NCI-H2081 treated with DMSO at 0.1 percent for 48 hours (cell line): Measurements from ENCODE around the gene RIPK3.

Experiments
- DNase-seq: peaks from one replicate; lab custom pipeline; 2025; lab: John Stamatoyannopoulos, UW

The RIPK3 gene

GRCh38 chr14:24321212-24321975 lies 18.4 kb downstream of the RIPK3 start:
- DNase-seq, result no peak

GRCh38 chr14:24317141-24317928 lies 22.5 kb downstream of the RIPK3 start:
- DNase-seq, result no peak

- DNase-seq, result no peak
These were observed 23.2 kb downstream of the RIPK3 start for GRCh38 chr14:24316597-24316950.

- DNase-seq, result no peak
These were observed 23.8 kb downstream of the RIPK3 start for GRCh38 chr14:24315807-24316596.

GRCh38 chr14:24315243-24315806 lies 24.5 kb downstream of the RIPK3 start:
- no peak for DNase-seq

- DNase-seq, result no peak
These were observed 25.2 kb downstream of the RIPK3 start for GRCh38 chr14:24314377-24315193.

GRCh38 chr14:24313913-24314312 lies 25.9 kb downstream of the RIPK3 start:
- no peak for DNase-seq

- no peak for DNase-seq
These were observed 26.9 kb downstream of the RIPK3 start for GRCh38 chr14:24312736-24313507.

GRCh38 chr14:24311837-24312615 lies 27.8 kb downstream of the RIPK3 start:
- no peak for DNase-seq

GRCh38 chr14:24310646-24311604 lies 28.9 kb downstream of the RIPK3 start, which contains the start of gene LTB4R:
LTB4R (plus strand) TSS chr14:24311502; CDS start chr14:24315652, 4,150 bp downstream.
- DNase-seq, result no peak

GRCh38 chr14:24310265-24310645 lies 29.5 kb downstream of the RIPK3 start:
- no peak for DNase-seq

- DNase-seq, result no peak
These were observed 30.1 kb downstream of the RIPK3 start, which contains the start of gene LTB4R2 for GRCh38 chr14:24309538-24310264. LTB4R2 (plus strand) TSS chr14:24310140; CDS start chr14:24310665, 525 bp downstream.

GRCh38 chr14:24308342-24309124 lies 31.3 kb downstream of the RIPK3 start:
- no peak for DNase-seq

- no peak for DNase-seq
These were observed 32.0 kb downstream of the RIPK3 start, which contains the start of gene CIDEB for GRCh38 chr14:24307575-24308341. CIDEB (minus strand) TSS chr14:24307977; CDS start chr14:24307858, 119 bp downstream.

- no peak for DNase-seq
These were observed 32.6 kb downstream of the RIPK3 start for GRCh38 chr14:24307156-24307574.

- DNase-seq, result no peak
These were observed 35.8 kb downstream of the RIPK3 start for GRCh38 chr14:24304019-24304387.
